GM18907 (cell line): ENCODE results near the gene MEMO1.

Experiments
- ATAC-seq: cut with Tn5 transposase; IDR thresholded peaks from one replicate; pipeline ENCODE4 v1.9.1; 2021; ENCODE audit warnings: mild to moderate bottlenecking, moderate library complexity; ENCODE audit not compliant: unreplicated experiment

The MEMO1 gene

GRCh38 chr2:31835450-31835849 is 175.4 kb downstream of the MEMO1 start:
- no peak for ATAC-seq

GRCh38 chr2:31832363-31832762 is 178.4 kb downstream of the MEMO1 start:
- no peak for ATAC-seq

- ATAC-seq = no peak
These were observed 179.2 kb downstream of the MEMO1 start for GRCh38 chr2:31831585-31831984.

- no peak for ATAC-seq
These were observed 181.9 kb downstream of the MEMO1 start for GRCh38 chr2:31828891-31829290.

GRCh38 chr2:31823558-31823957 is 187.2 kb downstream of the MEMO1 start:
- ATAC-seq = no peak

GRCh38 chr2:31822587-31822986 is 188.2 kb downstream of the MEMO1 start:
- no peak for ATAC-seq
